ENCODE data around the gene COQ8B. TPM values are rescaled to one million over a fixed set of nuclear protein-coding genes. Genes with fewer than 3 reads are reported as not detected.

The COQ8B gene
- total RNA-seq, 2 experiments from 2014 or later = 19.8 to 21.3 TPM

GRCh38 chr19:40709817-40710216, 6.9 kb downstream of the COQ8B start:
- peaks cover 33% of the 10 kb centered on the region for H3K36me3 Mint-ChIP-seq (ENCODE audit: low read depth)
- no peak overlapping the region for H3K4me3 Mint-ChIP-seq
- H3K4me1 Mint-ChIP-seq (ENCODE audit: low read depth) = peaks cover 12% of the 10 kb centered on the region
- no peaks in the 10 kb centered on the region for H3K9me3 Mint-ChIP-seq
- no peaks in the 10 kb centered on the region for H3K27me3 Mint-ChIP-seq (ENCODE audit: low read depth)
- no peak for DNase-seq
- intact Hi-C loops (cut with micrococcal nuclease) = no loop called here
- no peak overlapping the region for H3K27ac Mint-ChIP-seq
- CTCF ChIA-PET = interaction anchor here (0.6 kb wide), 1 partner anchor 83 kb away, joined by 3 read pairs; no protein-coding TSS in a partner anchor

- Mint-ChIP-seq H3K9me3 (no peaks in the 10 kb centered on the region), H3K4me3 (no peak overlapping the region), H3K27me3 (ENCODE audit: low read depth) (no peaks in the 10 kb centered on the region), H3K27ac (no peak overlapping the region), H3K4me1 (ENCODE audit: low read depth) (peaks cover 3% of the 10 kb centered on the region), H3K36me3 (ENCODE audit: low read depth) (peaks cover 34% of the 10 kb centered on the region)
- CTCF ChIA-PET = no interaction called here
- intact Hi-C loops (cut with micrococcal nuclease) = no loop called here
- DNase-seq = no peak
Measured at GRCh38 chr19:40707615-40708014, 9.1 kb downstream of the COQ8B start.

- intact Hi-C loops (cut with micrococcal nuclease) = no loop called here
- Mint-ChIP-seq H3K27me3 (ENCODE audit: low read depth) (no peaks in the 10 kb centered on the region), H3K4me1 (ENCODE audit: low read depth) (no peaks in the 10 kb centered on the region), H3K9me3 (no peaks in the 10 kb centered on the region), H3K4me3 (no peak overlapping the region), H3K36me3 (ENCODE audit: low read depth) (peaks cover 37% of the 10 kb centered on the region), H3K27ac (no peak overlapping the region)
- DNase-seq = no peak
- CTCF ChIA-PET = no interaction called here
Measured at GRCh38 chr19:40705950-40706619, 10.6 kb downstream of the COQ8B start.

- Mint-ChIP-seq H3K4me3 (no peak overlapping the region), H3K36me3 (ENCODE audit: low read depth) (peaks cover 34% of the 10 kb centered on the region), H3K27me3 (ENCODE audit: low read depth) (no peaks in the 10 kb centered on the region), H3K27ac (no peak overlapping the region), H3K4me1 (ENCODE audit: low read depth) (no peaks in the 10 kb centered on the region), H3K9me3 (no peaks in the 10 kb centered on the region)
- no peak for DNase-seq
- CTCF ChIA-PET = no interaction called here
- intact Hi-C loops (cut with micrococcal nuclease) = no loop called here
Measured at GRCh38 chr19:40705362-40705651, 11.4 kb downstream of the COQ8B start.

- H3K4me1 Mint-ChIP-seq (ENCODE audit: low read depth) = no peaks in the 10 kb centered on the region
- DNase-seq = no peak
- no peaks in the 10 kb centered on the region for H3K27me3 Mint-ChIP-seq (ENCODE audit: low read depth)
- H3K4me3 Mint-ChIP-seq = no peak overlapping the region
- peaks cover 33% of the 10 kb centered on the region for H3K36me3 Mint-ChIP-seq (ENCODE audit: low read depth)
- no peak overlapping the region for H3K27ac Mint-ChIP-seq
- no peaks in the 10 kb centered on the region for H3K9me3 Mint-ChIP-seq
- CTCF ChIA-PET = interaction anchor here (1.0 kb wide), 1 partner anchor 102 kb away, joined by 3 read pairs; no protein-coding TSS in a partner anchor
- intact Hi-C loops (cut with micrococcal nuclease) = no loop called here
Measured at GRCh38 chr19:40704491-40705361, 12.0 kb downstream of the COQ8B start.

GRCh38 chr19:40703029-40703755, 13.5 kb downstream of the COQ8B start:
- Mint-ChIP-seq H3K4me3 (no peak overlapping the region), H3K36me3 (ENCODE audit: low read depth) (peaks cover 26% of the 10 kb centered on the region), H3K4me1 (ENCODE audit: low read depth) (no peaks in the 10 kb centered on the region), H3K9me3 (no peaks in the 10 kb centered on the region), H3K27me3 (ENCODE audit: low read depth) (no peaks in the 10 kb centered on the region), H3K27ac (no peak overlapping the region)
- no peak for DNase-seq
- intact Hi-C loops (cut with micrococcal nuclease) = no loop called here
- CTCF ChIA-PET = interaction anchor here (0.5 to 0.6 kb wide), 2 partner anchors 101 to 563 kb away, joined by 3 read pairs; no protein-coding TSS in a partner anchor

- intact Hi-C loops (cut with micrococcal nuclease) = no loop called here
- no peak for DNase-seq
- H3K27ac Mint-ChIP-seq = no peak overlapping the region
- H3K4me3 Mint-ChIP-seq = no peak overlapping the region
- CTCF ChIA-PET = interaction anchor here (0.5 kb wide), 1 partner anchor 563 kb away, joined by 3 read pairs; no protein-coding TSS in a partner anchor
- no peaks in the 10 kb centered on the region for H3K27me3 Mint-ChIP-seq (ENCODE audit: low read depth)
- H3K9me3 Mint-ChIP-seq = no peaks in the 10 kb centered on the region
- peaks cover 26% of the 10 kb centered on the region for H3K36me3 Mint-ChIP-seq (ENCODE audit: low read depth)
- no peaks in the 10 kb centered on the region for H3K4me1 Mint-ChIP-seq (ENCODE audit: low read depth)
Measured at GRCh38 chr19:40702337-40703012, 14.2 kb downstream of the COQ8B start.

GRCh38 chr19:40701758-40702157, 14.9 kb downstream of the COQ8B start:
- intact Hi-C loops (cut with micrococcal nuclease) = no loop called here
- Mint-ChIP-seq H3K4me3 (no peak overlapping the region), H3K27me3 (ENCODE audit: low read depth) (no peaks in the 10 kb centered on the region), H3K36me3 (ENCODE audit: low read depth) (peaks cover 26% of the 10 kb centered on the region), H3K27ac (no peak overlapping the region), H3K4me1 (ENCODE audit: low read depth) (no peaks in the 10 kb centered on the region), H3K9me3 (no peaks in the 10 kb centered on the region)
- no peak for DNase-seq
- CTCF ChIA-PET = interaction anchor here (0.6 kb wide), 1 partner anchor 677 kb away, joined by 3 read pairs; no protein-coding TSS in a partner anchor

GRCh38 chr19:40700083-40700482, 16.6 kb downstream of the COQ8B start:
- no peak overlapping the region for H3K4me3 Mint-ChIP-seq
- no peaks in the 10 kb centered on the region for H3K27me3 Mint-ChIP-seq (ENCODE audit: low read depth)

GRCh38 chr19:40697007-40697406, 19.7 kb downstream of the COQ8B start:
- H3K36me3 Mint-ChIP-seq (ENCODE audit: low read depth) = peaks cover 7% of the 10 kb centered on the region
- H3K27me3 Mint-ChIP-seq (ENCODE audit: low read depth) = no peaks in the 10 kb centered on the region
- DNase-seq = no peak
- H3K27ac Mint-ChIP-seq = no peak overlapping the region
- H3K9me3 Mint-ChIP-seq = no peaks in the 10 kb centered on the region
- no peak overlapping the region for H3K4me3 Mint-ChIP-seq
- CTCF ChIA-PET = interaction anchor here (1.0 kb wide), 1 partner anchor 111 kb away, joined by 3 read pairs; no protein-coding TSS in a partner anchor
- no peaks in the 10 kb centered on the region for H3K4me1 Mint-ChIP-seq (ENCODE audit: low read depth)
- intact Hi-C loops (cut with micrococcal nuclease) = no loop called here

More at GRCh38 chr19:40700083-40700482, 16.6 kb downstream of the COQ8B start:
- Mint-ChIP-seq H3K27ac (no peak overlapping the region), H3K36me3 (ENCODE audit: low read depth) (peaks cover 20% of the 10 kb centered on the region), H3K4me1 (ENCODE audit: low read depth) (no peaks in the 10 kb centered on the region), H3K9me3 (no peaks in the 10 kb centered on the region)
- DNase-seq = no peak
- intact Hi-C loops (cut with micrococcal nuclease) = no loop called here
- CTCF ChIA-PET = no interaction called here

- DNase-seq = no peak
- H3K27ac Mint-ChIP-seq = no peak overlapping the region
- CTCF ChIA-PET = no interaction called here
- peaks cover 6% of the 10 kb centered on the region for H3K4me1 Mint-ChIP-seq (ENCODE audit: low read depth)
- H3K36me3 Mint-ChIP-seq (ENCODE audit: low read depth) = peaks cover 1% of the 10 kb centered on the region
- no peak overlapping the region for H3K4me3 Mint-ChIP-seq
- no peaks in the 10 kb centered on the region for H3K27me3 Mint-ChIP-seq (ENCODE audit: low read depth)
- no peaks in the 10 kb centered on the region for H3K9me3 Mint-ChIP-seq
- intact Hi-C loops (cut with micrococcal nuclease) = no loop called here
Measured at GRCh38 chr19:40695881-40696280, 20.8 kb downstream of the COQ8B start.

GRCh38 chr19:40693896-40694295, 22.8 kb downstream of the COQ8B start:
- H3K27me3 Mint-ChIP-seq (ENCODE audit: low read depth) = no peaks in the 10 kb centered on the region
- peaks cover 7% of the 10 kb centered on the region for H3K4me1 Mint-ChIP-seq (ENCODE audit: low read depth)
- CTCF ChIA-PET = no interaction called here
- intact Hi-C loops (cut with micrococcal nuclease) = no loop called here
- H3K36me3 Mint-ChIP-seq (ENCODE audit: low read depth) = peaks cover 1% of the 10 kb centered on the region
- H3K27ac Mint-ChIP-seq = no peak overlapping the region
- no peak overlapping the region for H3K4me3 Mint-ChIP-seq
- H3K9me3 Mint-ChIP-seq = no peaks in the 10 kb centered on the region
- DNase-seq = no peak

Data from activated naive CD4-positive, alpha-beta T cell treated with anti-CD3 and anti-CD28 coated beads for 36 hours (primary cell).